ENCODE measurements around the gene ARPC1A.
"Not testable (repeated sequence)": the region's sequence is repeated elsewhere in the genome, so short reads cannot be mapped to it uniquely, and the experiment has no call there.

ARPC1A gene

GRCh38 chr7:99383791-99384370 lies 58.2 kb downstream of the ARPC1A start:
- Mint-ChIP-seq H3K36me3 (ENCODE audit: low read depth) (peaks cover 36% of the 10 kb centered on the region), H3K27me3 (ENCODE audit: low read depth) (no peaks in the 10 kb centered on the region), H3K4me1 (ENCODE audit: low read depth) (peaks cover 30% of the 10 kb centered on the region)

GRCh38 chr7:99384523-99384922 lies 58.8 kb downstream of the ARPC1A start:
- peaks cover 33% of the 10 kb centered on the region for H3K36me3 Mint-ChIP-seq (ENCODE audit: low read depth)
- no peak overlapping the region for H3K4me3 Mint-ChIP-seq
- H3K9me3 Mint-ChIP-seq, result no peaks in the 10 kb centered on the region
- H3K27me3 Mint-ChIP-seq (ENCODE audit: low read depth), result no peaks in the 10 kb centered on the region
- peaks cover 24% of the 10 kb centered on the region for H3K4me1 Mint-ChIP-seq (ENCODE audit: low read depth)
- H3K27ac Mint-ChIP-seq, result peak overlapping the region; percentile 9

More at GRCh38 chr7:99383791-99384370, 58.2 kb downstream of the ARPC1A start:
- H3K4me3 Mint-ChIP-seq, result no peak overlapping the region
- no peaks in the 10 kb centered on the region for H3K9me3 Mint-ChIP-seq
- H3K27ac Mint-ChIP-seq, result peak overlapping the region; percentile 83

GRCh38 chr7:99385564-99385963 lies 59.9 kb downstream of the ARPC1A start:
- Mint-ChIP-seq H3K9me3 (no peaks in the 10 kb centered on the region), H3K36me3 (ENCODE audit: low read depth) (peaks cover 31% of the 10 kb centered on the region), H3K27ac (no peak overlapping the region), H3K27me3 (ENCODE audit: low read depth) (no peaks in the 10 kb centered on the region), H3K4me1 (ENCODE audit: low read depth) (peaks cover 16% of the 10 kb centered on the region), H3K4me3 (no peak overlapping the region)

GRCh38 chr7:99386584-99387238 lies 61.0 kb downstream of the ARPC1A start:
- Mint-ChIP-seq H3K27ac (no peak overlapping the region), H3K27me3 (ENCODE audit: low read depth) (no peaks in the 10 kb centered on the region)

GRCh38 chr7:99387239-99387635 lies 61.5 kb downstream of the ARPC1A start:
- peaks cover 10% of the 10 kb centered on the region for H3K4me1 Mint-ChIP-seq (ENCODE audit: low read depth)
- not testable (repeated sequence) for H3K27me3 Mint-ChIP-seq (ENCODE audit: low read depth)

More at GRCh38 chr7:99386584-99387238, 61.0 kb downstream of the ARPC1A start:
- no peaks in the 10 kb centered on the region for H3K9me3 Mint-ChIP-seq
- H3K36me3 Mint-ChIP-seq (ENCODE audit: low read depth), result peaks cover 26% of the 10 kb centered on the region
- H3K4me3 Mint-ChIP-seq, result no peak overlapping the region
- H3K4me1 Mint-ChIP-seq (ENCODE audit: low read depth), result peaks cover 7% of the 10 kb centered on the region

GRCh38 chr7:99387912-99388311 lies 62.2 kb downstream of the ARPC1A start:
- H3K27ac Mint-ChIP-seq, result no peak overlapping the region
- peaks cover 31% of the 10 kb centered on the region for H3K36me3 Mint-ChIP-seq (ENCODE audit: low read depth)
- H3K9me3 Mint-ChIP-seq, result no peaks in the 10 kb centered on the region
- H3K27me3 Mint-ChIP-seq (ENCODE audit: low read depth), result no peaks in the 10 kb centered on the region
- no peak overlapping the region for H3K4me3 Mint-ChIP-seq
- peaks cover 12% of the 10 kb centered on the region for H3K4me1 Mint-ChIP-seq (ENCODE audit: low read depth)

More at GRCh38 chr7:99387239-99387635, 61.5 kb downstream of the ARPC1A start:
- not testable (repeated sequence) for H3K27ac Mint-ChIP-seq, H3K9me3 Mint-ChIP-seq, H3K4me3 Mint-ChIP-seq
- H3K36me3 Mint-ChIP-seq (ENCODE audit: low read depth), result peaks cover 31% of the 10 kb centered on the region

- no peaks in the 10 kb centered on the region for H3K9me3 Mint-ChIP-seq
Observed at GRCh38 chr7:99389772-99390171, 64.1 kb downstream of the ARPC1A start.

GRCh38 chr7:99390941-99391602 lies 65.4 kb downstream of the ARPC1A start:
- Mint-ChIP-seq H3K4me3 (no peak overlapping the region), H3K36me3 (ENCODE audit: low read depth) (peaks cover 44% of the 10 kb centered on the region), H3K27ac (no peak overlapping the region), H3K4me1 (ENCODE audit: low read depth) (peaks cover 14% of the 10 kb centered on the region), H3K27me3 (ENCODE audit: low read depth) (no peaks in the 10 kb centered on the region), H3K9me3 (no peaks in the 10 kb centered on the region)

More at GRCh38 chr7:99389772-99390171, 64.1 kb downstream of the ARPC1A start:
- no peak overlapping the region for H3K4me3 Mint-ChIP-seq
- peaks cover 40% of the 10 kb centered on the region for H3K36me3 Mint-ChIP-seq (ENCODE audit: low read depth)
- no peaks in the 10 kb centered on the region for H3K27me3 Mint-ChIP-seq (ENCODE audit: low read depth)
- peaks cover 14% of the 10 kb centered on the region for H3K4me1 Mint-ChIP-seq (ENCODE audit: low read depth)
- no peak overlapping the region for H3K27ac Mint-ChIP-seq

GRCh38 chr7:99392046-99392445 lies 66.3 kb downstream of the ARPC1A start:
- Mint-ChIP-seq H3K9me3 (no peaks in the 10 kb centered on the region), H3K27me3 (ENCODE audit: low read depth) (no peaks in the 10 kb centered on the region), H3K4me1 (ENCODE audit: low read depth) (peaks cover 14% of the 10 kb centered on the region), H3K27ac (peak overlapping the region; percentile 24), H3K4me3 (no peak overlapping the region), H3K36me3 (ENCODE audit: low read depth) (peaks cover 42% of the 10 kb centered on the region)

GRCh38 chr7:99392659-99393354 lies 67.1 kb downstream of the ARPC1A start:
- Mint-ChIP-seq H3K4me1 (ENCODE audit: low read depth) (peaks cover 15% of the 10 kb centered on the region), H3K27me3 (ENCODE audit: low read depth) (no peaks in the 10 kb centered on the region), H3K4me3 (peak overlapping the region; percentile 65), H3K9me3 (no peaks in the 10 kb centered on the region), H3K27ac (peak overlapping the region; percentile 76), H3K36me3 (ENCODE audit: low read depth) (peaks cover 44% of the 10 kb centered on the region)

GRCh38 chr7:99393355-99394187 lies 67.9 kb downstream of the ARPC1A start:
- Mint-ChIP-seq H3K4me3 (peak overlapping the region; percentile 65), H3K27me3 (ENCODE audit: low read depth) (no peaks in the 10 kb centered on the region), H3K27ac (peak overlapping the region; percentile 76), H3K36me3 (ENCODE audit: low read depth) (peaks cover 45% of the 10 kb centered on the region), H3K9me3 (no peaks in the 10 kb centered on the region), H3K4me1 (ENCODE audit: low read depth) (peaks cover 23% of the 10 kb centered on the region)

- H3K36me3 Mint-ChIP-seq (ENCODE audit: low read depth), result peaks cover 49% of the 10 kb centered on the region
Observed at GRCh38 chr7:99394188-99394502, 68.4 kb downstream of the ARPC1A start.

GRCh38 chr7:99395616-99396327 lies 70.1 kb downstream of the ARPC1A start:
- Mint-ChIP-seq H3K4me3 (no peak overlapping the region), H3K27me3 (ENCODE audit: low read depth) (no peaks in the 10 kb centered on the region)

More at GRCh38 chr7:99394188-99394502, 68.4 kb downstream of the ARPC1A start:
- no peak overlapping the region for H3K4me3 Mint-ChIP-seq
- H3K27me3 Mint-ChIP-seq (ENCODE audit: low read depth), result no peaks in the 10 kb centered on the region
- peak overlapping the region; percentile 41 for H3K27ac Mint-ChIP-seq
- H3K9me3 Mint-ChIP-seq, result no peaks in the 10 kb centered on the region
- H3K4me1 Mint-ChIP-seq (ENCODE audit: low read depth), result peaks cover 26% of the 10 kb centered on the region

More at GRCh38 chr7:99395616-99396327, 70.1 kb downstream of the ARPC1A start:
- peaks cover 26% of the 10 kb centered on the region for H3K4me1 Mint-ChIP-seq (ENCODE audit: low read depth)
- H3K36me3 Mint-ChIP-seq (ENCODE audit: low read depth), result peaks cover 46% of the 10 kb centered on the region
- H3K27ac Mint-ChIP-seq, result no peak overlapping the region
- no peaks in the 10 kb centered on the region for H3K9me3 Mint-ChIP-seq

Data from T-helper 1 cell treated with Interleukin-12 subunit alpha and Interleukin-12 subunit beta and Interleukin-4 antibody, amounts not matched to agents 30 μg/mL and 1 μg/mL, for 36 hours (primary cell).